Stimulated activated CD4-positive, alpha-beta T cell treated with anti-CD3 and anti-CD28 coated beads, TNF-alpha, amount 100 ng/mL, for 1 hour (primary cell): ENCODE data around the gene SPHK2.
"Not testable (repeated sequence)": the region's sequence is repeated elsewhere in the genome, so short reads cannot be mapped to it uniquely, and the experiment has no call there.

ENCODE experiments used
- DNase-seq, 3 donors: peaks; one replicate each; pipeline ENCODE4 v3.0.0-alpha.2; 2020; ENCODE audit warnings: low read depth in 3 of 3, low spot score in 1 of 3

Gene SPHK2, protein sequence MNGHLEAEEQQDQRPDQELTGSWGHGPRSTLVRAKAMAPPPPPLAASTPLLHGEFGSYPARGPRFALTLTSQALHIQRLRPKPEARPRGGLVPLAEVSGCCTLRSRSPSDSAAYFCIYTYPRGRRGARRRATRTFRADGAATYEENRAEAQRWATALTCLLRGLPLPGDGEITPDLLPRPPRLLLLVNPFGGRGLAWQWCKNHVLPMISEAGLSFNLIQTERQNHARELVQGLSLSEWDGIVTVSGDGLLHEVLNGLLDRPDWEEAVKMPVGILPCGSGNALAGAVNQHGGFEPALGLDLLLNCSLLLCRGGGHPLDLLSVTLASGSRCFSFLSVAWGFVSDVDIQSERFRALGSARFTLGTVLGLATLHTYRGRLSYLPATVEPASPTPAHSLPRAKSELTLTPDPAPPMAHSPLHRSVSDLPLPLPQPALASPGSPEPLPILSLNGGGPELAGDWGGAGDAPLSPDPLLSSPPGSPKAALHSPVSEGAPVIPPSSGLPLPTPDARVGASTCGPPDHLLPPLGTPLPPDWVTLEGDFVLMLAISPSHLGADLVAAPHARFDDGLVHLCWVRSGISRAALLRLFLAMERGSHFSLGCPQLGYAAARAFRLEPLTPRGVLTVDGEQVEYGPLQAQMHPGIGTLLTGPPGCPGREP

DNA sequence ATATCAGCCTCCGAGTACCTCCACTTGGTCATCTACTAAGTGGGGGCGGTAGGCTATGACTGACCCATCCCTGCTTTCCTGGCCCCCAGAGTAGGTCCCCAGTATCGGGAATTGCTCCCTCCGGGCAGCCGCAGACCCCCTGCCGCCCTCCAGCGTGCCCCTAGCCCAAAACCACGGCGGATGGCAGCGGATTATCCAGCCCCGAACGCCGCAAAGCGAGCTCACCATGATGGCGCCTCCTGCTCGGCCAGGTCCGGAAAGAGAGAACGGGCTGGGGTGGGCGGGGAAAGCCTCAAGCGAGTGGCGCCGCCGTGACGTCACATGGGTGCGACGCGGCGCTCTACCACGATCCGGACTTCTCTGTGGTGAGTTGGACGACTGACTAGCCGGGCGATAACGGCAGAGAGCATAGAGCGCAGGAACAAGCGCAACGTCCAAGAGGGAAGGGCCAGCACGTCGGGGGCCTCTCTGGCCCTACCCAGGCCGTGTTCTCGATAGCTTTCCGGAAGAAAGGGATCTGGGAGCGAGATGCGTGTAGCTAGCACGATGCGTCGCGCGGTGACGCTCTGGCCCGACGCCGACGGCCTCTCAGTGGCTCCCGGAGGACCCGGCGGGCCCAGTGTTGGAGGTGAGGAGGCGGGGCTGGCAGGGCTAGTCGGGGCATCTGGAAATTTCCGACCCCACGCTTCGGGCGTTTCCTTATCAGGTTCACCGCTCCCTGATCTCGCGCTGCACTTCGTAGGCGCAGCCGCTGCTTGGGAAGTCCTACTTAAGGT, at the start of gene SPHK2, which contains the start of gene RPL18:
TSS of gene SPHK2 (plus strand) at position 591 of the 776 bp plus-strand sequence. CDS start 1,009 bp downstream, outside the sequence.
TSS of gene RPL18 (minus strand) at position 263 of the 776 bp plus-strand sequence. CDS start at position 228, 35 bp downstream.
- peak; percentile 89 to 94 (median 89) for DNase-seq

DNA sequence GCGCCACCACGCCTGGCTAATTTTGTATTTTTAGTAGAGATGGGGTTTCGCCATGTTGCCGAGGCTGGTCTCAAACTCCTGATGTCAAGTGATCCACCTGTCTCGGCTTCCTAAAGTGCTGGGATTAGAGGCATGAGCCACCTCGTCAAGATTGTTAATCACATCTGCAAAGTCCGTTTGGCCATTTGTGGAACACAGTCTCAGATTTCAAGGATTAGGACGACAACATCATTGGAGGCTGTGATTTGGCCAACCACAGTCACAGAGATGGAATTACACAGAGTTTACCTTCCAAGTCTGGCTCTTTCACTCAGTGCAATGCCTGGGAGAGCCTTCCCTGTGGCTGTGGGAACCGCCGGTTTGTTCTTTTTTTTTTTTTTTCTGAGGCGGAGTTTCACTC, 49.5 kb upstream of the SPHK2 start:
- no peak for DNase-seq

DNA sequence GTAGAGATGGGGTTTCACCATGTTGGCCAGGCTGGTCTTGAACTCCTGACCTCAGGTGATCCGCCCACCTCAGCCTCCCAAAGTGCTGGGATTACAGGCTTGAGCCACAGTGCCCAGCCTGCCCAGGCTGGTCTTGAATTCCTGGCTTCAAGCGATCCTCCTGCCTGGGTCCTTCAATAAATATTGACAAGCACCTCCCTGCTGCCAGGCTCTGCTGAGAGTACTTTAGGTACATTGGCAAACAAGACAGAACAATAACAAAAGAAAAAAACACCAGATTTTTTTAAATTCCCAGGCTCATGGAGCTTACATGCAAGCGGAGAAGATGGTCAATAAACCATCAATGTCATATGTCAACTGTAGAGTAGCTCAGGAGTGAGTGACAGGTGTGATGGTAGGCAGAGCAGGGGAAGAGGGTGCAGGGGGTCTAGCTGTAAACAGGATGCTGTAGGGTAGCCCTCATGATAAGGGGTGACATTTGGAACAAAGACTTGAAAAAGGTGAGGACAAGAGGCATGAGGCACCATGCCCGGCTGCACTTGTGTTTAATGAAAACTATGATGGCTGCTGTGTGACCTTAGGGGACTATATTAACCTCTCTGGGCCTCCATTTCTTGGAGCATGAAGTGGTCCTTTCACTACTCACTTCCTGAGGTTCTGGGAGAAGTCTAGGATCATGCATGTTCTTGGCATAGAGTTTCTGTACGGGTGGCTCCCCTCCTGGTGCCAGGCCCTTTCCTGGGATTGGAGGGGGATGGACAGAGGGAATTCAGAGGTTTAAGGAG, 47.7 kb upstream of the SPHK2 start:
- no peak for DNase-seq

DNA sequence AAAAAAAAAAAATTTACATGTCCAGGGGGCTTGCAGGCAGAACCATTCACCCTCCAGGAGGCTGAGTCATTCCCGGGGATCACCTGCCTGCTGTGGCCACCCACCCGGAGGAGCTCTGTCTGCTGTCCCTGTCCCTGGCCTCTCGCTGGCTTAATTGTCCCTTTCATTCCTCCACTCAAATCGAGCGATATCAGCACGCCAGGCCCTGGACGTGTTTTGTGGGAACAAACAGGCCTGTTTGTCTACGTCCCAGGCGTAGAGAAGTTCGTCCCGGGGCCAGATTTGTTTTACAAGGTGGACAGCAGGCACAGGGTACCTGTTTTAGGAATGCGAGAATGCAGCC, 46.2 kb upstream of the SPHK2 start:
- DNase-seq = no peak

DNA sequence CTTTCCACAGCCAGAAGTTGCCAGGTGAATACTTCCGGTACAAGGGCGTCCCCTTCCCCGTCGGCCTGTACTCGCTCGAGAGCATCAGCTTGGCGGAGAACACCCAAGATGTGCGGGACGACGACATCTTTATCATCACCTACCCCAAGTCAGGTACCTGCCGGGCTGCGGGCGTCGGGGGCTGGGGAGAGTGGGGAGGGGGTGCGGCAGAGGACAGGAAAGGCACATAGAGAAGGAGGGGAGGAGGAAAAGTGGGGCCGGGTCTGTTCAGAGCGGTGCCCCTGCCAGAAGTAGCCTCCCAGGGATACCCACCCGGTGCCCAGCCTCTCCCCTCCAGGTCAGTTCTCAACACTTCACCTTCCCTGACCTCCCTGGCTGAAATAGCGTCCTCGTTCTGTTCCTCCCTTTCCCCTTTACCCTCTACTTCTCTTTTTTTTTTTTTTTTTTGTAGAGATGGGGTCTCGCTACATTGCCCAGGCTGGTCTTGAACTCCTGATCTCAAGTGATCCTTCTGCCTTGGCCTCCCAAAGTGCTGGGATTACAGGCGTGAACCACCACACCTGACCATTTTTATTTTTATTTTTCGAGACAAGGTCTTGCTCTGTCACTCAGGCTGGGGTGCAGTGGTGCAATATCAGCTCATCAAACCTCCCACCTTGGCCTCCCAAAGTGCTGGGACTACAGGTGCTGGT, 43.2 kb upstream of the SPHK2 start:
- DNase-seq = no peak

DNA sequence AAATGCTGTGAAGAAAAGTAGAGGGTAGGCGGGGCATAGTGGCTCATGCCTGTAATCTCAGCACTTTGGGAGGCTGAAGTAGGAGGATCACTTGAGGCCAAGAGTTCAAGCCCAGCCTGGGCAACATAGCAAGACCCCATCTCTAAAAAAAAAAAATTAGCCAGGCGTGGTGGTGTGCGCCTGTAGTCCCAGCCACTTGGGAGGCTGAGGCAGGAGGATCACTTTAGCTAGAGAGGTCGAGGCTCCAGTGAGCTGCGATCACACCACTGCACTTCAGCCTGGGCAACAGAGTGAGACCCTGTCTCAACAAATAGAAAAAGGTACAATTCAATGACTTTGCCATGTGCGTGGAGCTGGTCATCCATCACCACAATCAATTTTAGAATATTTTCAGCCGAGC, 41.4 kb upstream of the SPHK2 start:
- DNase-seq = not testable (repeated sequence)

DNA sequence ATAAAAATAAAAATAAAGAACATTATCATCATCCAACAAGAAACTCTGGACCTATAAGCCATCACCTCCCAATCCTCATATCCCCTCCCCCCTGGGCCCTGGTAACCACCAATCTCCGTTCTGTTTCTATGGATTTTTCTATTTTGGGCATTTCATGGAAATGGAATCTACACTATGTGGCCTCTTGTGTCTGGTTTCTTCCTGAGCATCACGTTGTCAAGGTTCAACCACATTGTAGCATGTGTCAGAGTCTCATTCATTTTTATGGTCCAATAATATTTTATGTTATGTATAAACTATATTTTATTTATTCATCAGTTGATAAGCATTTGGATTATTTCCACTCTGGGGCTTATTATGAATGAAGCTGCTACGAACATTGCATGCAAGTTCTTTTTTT, 40.4 kb upstream of the SPHK2 start:
- no peak for DNase-seq

DNA sequence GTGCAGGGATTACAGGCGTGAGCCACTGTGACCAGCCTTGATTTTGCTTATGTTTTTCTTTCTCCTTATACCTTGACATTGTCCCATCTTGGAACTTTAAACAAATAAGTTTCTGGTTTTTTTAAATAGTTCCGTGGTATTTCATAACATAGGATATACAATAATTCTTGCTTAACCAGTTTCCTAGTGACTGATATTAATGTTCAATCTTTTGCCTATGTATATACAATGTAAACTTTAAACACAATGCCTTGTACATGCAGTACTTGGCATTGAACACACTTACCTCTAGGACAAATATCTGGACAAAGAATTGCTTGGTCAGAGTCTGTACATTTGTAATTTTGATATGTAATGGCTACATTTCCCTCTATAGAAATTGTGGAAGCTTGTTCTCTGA, 37.1 kb upstream of the SPHK2 start:
- DNase-seq = no peak

DNA sequence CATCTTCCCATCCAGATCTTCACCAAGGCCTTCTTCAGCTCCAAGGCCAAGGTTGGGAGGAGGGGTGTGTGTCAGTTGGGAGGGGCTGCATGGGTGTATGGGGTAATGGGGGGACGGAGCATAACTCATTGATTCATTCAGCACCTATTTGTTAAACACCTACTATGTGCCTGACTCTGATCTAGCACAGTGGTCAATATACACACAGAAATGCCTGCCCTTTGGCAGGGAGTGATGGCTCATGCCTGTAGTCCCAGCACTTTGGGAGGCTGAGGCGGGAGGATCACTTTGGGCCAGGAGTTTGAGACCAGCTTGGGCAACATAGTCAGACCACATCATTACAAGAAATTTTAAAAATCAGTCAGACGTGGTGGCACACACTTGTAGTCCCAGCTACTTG, 31.9 kb upstream of the SPHK2 start:
- DNase-seq = no peak

DNA sequence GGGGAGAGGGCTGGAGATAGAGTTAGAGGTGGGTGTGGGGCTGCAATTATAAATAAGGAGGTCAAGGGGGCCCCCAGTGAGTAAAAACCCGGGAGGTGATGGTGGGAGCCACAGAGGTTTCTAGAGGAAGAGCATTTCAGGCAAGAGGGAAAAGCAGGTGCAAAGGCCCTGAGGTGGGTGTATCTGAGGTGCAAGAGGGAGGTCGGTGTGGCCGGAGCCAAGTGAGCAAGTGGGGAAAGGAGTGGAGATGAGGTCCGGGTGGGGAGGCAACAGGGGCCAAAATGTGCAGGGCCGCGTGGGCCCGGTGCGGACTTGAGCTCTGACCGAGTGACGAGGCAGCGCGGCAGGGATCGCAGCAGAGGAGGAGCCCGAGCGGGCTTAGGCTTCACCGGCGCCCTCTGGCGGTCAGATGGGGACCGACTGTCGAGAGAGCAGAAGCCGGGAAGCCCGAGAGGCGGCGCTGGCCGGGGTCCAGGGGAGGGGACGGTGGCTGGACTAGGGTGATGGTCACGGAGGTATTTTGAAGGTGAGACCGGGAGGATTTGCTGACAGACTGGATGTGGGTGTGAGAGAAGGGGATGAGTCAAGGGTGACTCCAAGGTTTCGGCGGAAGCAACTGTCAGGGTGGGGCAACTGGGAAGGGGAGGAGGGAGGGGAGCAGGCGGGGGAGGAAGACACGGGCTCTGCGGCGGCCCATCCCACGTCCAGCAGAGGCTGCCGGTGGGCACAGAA, 30.5 kb upstream of the SPHK2 start:
- DNase-seq = peak; percentile 54 to 80 (median 67)

DNA sequence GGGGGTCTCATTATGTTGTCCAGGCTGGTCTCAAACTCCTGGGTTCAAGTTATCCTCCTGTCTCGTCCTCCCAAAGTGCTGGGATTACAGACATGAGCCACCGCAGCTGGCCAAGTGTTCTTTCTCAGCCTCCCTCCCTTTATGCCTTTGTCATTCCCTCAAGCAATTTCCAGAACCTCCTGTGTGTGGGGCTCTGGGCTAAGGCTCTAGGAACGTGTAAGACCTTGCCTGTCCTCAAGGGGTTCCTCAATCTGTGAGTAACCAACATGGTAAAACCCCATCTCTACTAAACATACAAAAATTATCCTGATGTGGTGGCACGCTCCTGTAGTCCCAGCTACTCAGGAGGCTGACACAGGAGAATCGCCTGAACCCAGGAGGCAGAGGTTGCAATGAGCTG, 28.3 kb upstream of the SPHK2 start:
- DNase-seq = no peak

DNA sequence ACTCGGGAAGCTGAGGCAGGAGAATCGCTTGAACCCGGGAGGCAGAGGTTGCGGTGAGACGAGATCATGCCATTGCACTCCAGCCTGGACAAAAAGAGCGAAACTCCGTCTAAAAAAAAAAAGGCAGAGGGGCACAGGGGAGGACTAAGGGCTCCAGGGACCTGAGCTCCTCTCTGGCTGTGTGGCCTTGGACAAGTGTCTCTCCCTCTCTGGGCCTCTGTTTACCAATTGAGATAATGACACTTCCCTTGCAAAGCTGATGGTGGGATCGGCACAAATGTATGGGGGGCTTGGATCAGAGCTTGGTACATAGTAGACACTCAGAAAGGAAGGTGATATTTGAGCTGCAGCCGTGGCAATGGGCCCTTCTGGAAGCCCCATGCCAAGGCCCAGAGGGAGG, 24.1 kb upstream of the SPHK2 start:
- DNase-seq = no peak

DNA sequence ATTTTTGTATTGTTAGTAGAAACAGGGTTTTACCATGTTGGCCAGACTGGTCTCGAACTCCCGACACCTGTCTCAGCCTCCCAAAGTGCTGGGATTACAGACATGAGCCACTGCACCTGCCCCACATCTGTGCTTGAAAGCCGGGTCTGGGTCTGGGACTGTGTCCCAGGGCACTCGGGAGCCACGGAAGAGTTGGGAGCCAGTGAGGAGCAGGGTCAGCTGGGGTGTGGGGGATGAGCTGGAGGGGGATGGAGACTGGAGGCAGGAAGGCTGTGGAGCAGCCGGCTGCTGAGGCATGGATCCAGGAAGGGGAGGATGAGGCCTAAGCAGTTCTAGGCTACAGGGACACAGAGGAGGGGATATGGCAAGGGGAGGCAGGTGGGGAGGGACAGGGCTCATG, 23.5 kb upstream of the SPHK2 start:
- no peak for DNase-seq

DNA sequence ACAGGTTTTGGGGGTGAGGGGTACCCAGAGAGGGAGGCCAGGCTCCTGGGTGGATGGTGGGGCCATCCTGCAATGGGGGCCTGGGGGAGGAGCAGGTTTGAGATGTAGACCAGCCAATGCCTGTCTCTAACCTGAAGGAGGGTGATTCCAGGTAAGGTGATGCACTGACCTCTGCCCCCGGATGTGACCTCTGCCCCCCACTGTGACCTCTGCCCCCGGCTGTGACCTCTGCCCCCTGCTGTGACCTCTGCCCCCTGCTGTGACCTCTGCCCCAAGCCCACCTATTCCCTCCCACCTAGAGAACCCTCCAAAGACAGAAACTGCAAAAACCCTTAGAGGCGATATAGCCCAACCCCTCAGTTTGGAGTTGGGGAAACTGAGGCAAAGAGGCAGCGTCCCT, 23.1 kb upstream of the SPHK2 start:
- no peak for DNase-seq

DNA sequence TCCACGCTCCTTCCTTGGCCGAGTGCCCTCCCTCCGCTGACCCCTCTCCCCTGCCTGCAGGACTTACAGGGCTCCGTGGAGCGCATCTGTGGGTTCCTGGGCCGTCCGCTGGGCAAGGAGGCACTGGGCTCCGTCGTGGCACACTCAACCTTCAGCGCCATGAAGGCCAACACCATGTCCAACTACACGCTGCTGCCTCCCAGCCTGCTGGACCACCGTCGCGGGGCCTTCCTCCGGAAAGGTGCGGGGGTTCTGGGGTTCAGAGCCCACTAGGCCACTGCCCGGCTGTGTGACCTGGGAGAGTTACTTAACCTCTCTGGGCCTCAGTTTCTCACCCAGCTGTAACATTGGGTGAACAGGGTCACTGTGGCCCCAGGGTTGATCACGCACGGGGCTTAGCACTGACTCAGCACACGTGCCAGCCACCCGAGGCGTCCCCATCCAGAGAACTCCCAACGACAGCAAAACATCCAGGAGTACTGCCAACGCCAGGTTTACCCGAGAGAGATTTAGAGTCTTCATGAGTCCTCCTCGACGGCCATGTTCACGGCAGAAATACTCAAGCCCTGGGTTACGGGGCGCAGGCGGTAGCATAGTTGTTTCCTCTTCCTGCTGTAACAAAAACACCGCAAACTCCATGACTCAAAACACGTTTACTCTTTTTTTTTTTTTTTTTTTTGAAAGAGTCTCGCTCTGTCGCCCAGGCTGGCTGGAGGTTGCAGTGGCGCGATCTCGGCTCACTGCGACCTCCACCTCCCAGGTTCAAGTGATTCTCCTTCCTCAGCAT, 22.4 kb upstream of the SPHK2 start:
- no peak for DNase-seq

DNA sequence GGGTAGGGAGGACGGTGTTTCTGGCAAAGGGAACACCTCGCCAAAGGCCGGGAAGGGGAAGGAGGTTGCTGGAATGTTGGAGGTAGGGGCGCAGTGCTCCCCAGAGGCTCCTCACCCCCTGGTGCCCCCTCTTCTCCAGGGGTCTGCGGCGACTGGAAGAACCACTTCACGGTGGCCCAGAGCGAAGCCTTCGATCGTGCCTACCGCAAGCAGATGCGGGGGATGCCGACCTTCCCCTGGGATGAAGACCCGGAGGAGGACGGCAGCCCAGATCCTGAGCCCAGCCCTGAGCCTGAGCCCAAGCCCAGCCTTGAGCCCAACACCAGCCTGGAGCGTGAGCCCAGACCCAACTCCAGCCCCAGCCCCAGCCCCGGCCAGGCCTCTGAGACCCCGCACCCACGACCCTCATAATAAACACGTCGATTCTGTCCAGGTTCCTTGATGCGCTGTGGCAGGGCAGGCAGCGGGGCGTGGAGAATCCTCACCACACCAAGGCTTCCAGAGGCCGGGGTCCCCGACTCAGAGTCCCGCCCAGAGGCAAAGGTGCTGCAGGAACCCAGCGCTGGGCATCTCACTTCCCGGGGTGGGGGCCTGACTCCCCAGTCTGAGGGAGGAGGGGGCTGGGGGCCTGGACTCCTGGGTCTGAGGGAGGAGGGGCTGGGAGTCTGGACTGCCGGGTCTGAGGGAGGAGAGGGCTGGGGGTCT, 20.2 kb upstream of the SPHK2 start:
- DNase-seq = no peak

DNA sequence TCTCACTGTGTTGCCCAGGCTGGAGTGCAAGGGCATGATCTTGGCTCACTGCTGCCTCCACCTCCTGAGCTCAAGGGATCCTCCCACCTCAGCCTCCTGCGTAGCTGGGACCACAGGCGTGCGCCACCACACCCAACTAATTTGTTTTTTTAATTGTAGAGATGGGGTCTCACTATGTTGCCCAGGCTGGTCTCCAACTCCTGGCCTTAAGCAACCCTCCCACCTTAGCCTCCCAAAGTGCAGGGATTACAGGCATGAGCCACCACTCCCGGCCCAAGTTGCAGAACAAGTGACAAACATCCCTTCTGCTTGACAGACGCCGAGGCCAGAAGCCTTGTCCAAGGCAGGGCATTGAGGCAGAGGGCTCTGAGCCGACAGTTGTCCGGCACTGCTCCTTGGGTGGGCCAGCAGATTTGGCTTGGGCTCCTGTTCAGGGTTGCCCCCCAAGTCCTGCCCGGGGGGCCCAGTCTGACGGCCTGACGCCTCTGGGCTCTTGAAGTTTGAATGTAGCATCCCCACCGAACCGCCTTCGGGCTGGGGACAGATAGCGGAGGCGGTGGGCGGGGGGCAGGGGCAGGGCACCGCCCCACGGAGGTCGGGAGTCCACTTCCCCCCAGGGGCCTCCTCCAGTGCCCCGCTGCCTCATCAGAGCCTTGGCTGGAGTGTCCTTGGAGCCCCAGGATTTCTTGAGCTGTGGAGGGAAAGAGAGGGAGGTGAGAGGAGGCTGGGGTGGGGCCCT, 18.5 kb upstream of the SPHK2 start:
- no peak for DNase-seq

DNA sequence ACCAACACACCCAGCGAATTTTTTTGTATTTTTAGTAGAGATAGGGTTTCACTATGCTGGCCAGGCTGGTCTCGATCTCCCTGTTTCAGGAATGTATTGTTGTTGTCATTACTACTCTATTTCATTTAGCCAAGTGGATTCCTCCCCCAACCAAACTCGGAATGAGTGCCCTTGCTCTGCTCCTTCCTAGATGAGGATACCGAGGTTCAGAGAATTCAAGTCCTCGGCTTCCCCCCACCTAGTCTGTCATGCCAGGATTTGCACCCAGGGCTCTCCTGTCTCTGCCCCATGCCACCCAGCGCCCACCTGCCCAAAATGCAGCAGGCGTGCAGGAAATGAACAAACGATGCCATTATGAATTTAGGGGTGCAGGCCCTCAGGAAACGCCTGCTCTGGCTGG, 16.3 kb upstream of the SPHK2 start:
- no peak for DNase-seq
